HG03135 (cell line): ENCODE data around the gene C17orf113.
"Not testable (repeated sequence)": the region's sequence is repeated elsewhere in the genome, so short reads cannot be mapped to it uniquely, and the experiment has no call there.

ENCODE experiments used
- ATAC-seq: cut with Tn5 transposase; IDR thresholded peaks from one replicate; pipeline ENCODE4 v1.9.1; 2021; ENCODE audit warnings: mild to moderate bottlenecking, moderate library complexity; ENCODE audit not compliant: unreplicated experiment

C17orf113 gene

GRCh38 chr17:42042598-42043319 is 7.6 kb downstream of the C17orf113 start:
- no peak for ATAC-seq

GRCh38 chr17:42041619-42042018 is 8.8 kb downstream of the C17orf113 start:
- no peak for ATAC-seq

GRCh38 chr17:42040818-42041217 is 9.6 kb downstream of the C17orf113 start:
- no peak for ATAC-seq

- ATAC-seq = no peak
Observed at GRCh38 chr17:42039794-42040763, 10.3 kb downstream of the C17orf113 start.

- ATAC-seq = no peak
Observed at GRCh38 chr17:42038221-42038973, 12.0 kb downstream of the C17orf113 start.

- ATAC-seq = no peak
Observed at GRCh38 chr17:42034059-42034458, 16.3 kb downstream of the C17orf113 start.

GRCh38 chr17:42031584-42031983 is 18.8 kb downstream of the C17orf113 start:
- ATAC-seq = no peak

GRCh38 chr17:42028791-42029127 is 21.6 kb downstream of the C17orf113 start:
- ATAC-seq = no peak

- ATAC-seq = no peak
Observed at GRCh38 chr17:42027961-42028790, 22.2 kb downstream of the C17orf113 start.

GRCh38 chr17:42027590-42027889 is 22.9 kb downstream of the C17orf113 start:
- no peak for ATAC-seq

- ATAC-seq = no peak
Observed at GRCh38 chr17:42026857-42027589, 23.4 kb downstream of the C17orf113 start.

- ATAC-seq = no peak
Observed at GRCh38 chr17:42025936-42026335, 24.5 kb downstream of the C17orf113 start.

GRCh38 chr17:42025191-42025579 is 25.2 kb downstream of the C17orf113 start:
- ATAC-seq = no peak

GRCh38 chr17:42023524-42024349 is 26.7 kb downstream of the C17orf113 start:
- ATAC-seq = no peak

- not testable (repeated sequence) for ATAC-seq
Observed at GRCh38 chr17:42020845-42021244, 29.6 kb downstream of the C17orf113 start.

GRCh38 chr17:42019509-42020404 is 30.6 kb downstream of the C17orf113 start, which contains the start of gene NKIRAS2:
TSS of gene NKIRAS2 (plus strand) at chr17:42020090. CDS start at chr17:42021578, 1,488 bp downstream.
- peak; percentile 50 for ATAC-seq

GRCh38 chr17:42018988-42019387 is 31.4 kb downstream of the C17orf113 start:
- ATAC-seq = no peak

GRCh38 chr17:42018339-42018738 is 32.1 kb downstream of the C17orf113 start:
- no peak for ATAC-seq
